GM12873 (cell line): Measurements from ENCODE around the gene OR2AE1.

Experiments used
- CTCF ChIP-seq: IDR thresholded peaks from 2 replicates; pipeline ENCODE4 v1.5.1; 2012; ENCODE audit warnings: low read depth, mild to moderate bottlenecking, moderate library complexity, low read length, control low read depth; ENCODE audit not compliant: insufficient read depth; ENCODE audit errors: missing control alignments

The OR2AE1 gene

GRCh38 chr7:99876933-99877332 is at the start of gene OR2AE1:
Gene OR2AE1 (minus strand): TSS chr7:99877033. CDS start chr7:99877033, 0 bp downstream.
- TF ChIP-seq CTCF: no peak

GRCh38 chr7:99926321-99926720 is 49.5 kb upstream of the OR2AE1 start:
- no peak for TF ChIP-seq CTCF

DNA sequence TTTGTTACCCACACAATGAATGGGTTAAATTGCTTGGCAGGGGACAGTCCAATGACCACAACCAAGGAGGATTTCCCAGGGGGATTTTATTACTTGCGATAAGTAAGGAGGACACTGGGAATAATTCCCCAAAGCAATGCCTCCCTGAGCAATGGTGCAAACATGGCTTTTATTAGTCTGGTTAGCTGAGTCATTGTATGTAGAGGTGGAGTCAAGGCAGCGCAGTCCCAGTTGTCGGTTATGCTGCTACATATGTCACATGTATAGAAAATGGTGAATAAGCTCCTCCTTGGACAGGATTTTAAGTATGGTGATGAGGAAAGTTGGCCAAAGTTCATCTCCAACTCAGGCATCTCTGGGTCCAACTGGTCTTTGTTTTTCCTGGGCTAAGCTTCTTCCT is 46.4 kb upstream of the OR2AE1 start:
- no peak for TF ChIP-seq CTCF

GRCh38 chr7:99920149-99920548 is 43.3 kb upstream of the OR2AE1 start:
- no peak for TF ChIP-seq CTCF

GRCh38 chr7:99919814-99920112 is 42.9 kb upstream of the OR2AE1 start:
- TF ChIP-seq CTCF: no peak

DNA sequence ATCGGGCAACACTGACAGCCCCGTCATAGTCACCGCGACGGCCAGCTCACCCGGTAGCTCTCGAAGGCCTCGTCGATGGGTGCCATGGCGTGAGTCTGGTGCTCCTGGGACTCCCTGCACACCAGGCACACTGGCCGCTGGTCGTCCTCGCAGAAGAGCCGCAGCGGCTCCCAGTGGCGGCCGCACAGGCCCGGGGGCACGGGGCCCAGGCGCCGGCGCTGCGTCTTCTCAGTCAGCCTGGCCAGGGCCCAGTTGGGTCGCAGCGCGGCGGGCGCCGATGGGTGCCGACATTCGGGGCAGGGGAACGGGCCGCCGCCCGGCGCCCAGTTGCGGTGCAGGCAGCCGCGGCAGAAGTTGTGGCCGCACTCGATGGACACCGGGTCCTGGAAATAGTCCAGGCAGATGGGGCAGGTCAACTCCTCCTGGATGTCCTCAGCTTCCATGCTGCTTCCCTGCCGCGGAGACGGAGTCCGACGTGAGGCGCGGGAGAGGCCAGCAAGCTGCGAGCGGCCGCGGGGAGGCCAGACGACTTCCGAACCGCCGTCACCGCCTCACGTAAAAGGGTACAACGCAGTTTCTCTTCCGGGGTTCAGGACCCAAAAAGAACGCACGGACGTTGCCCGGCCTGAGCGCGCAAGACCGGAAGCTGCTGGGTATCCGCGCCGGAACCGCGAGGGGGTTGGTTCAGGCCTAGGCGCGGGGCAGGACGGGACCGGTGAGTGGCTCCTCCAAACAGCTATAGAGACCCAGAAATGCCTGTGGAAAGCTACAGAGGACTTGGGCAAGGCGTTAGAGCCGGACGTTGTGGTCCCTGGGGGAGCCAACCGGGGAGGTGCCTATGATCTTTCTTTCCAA is 42.4 kb upstream of the OR2AE1 start, which contains the start of gene TRIM4:
TSS of gene TRIM4 (minus strand) at position 572 of the 855 bp plus-strand sequence. CDS start at position 443, 129 bp downstream.
- TF ChIP-seq CTCF: peak; percentile 24

DNA sequence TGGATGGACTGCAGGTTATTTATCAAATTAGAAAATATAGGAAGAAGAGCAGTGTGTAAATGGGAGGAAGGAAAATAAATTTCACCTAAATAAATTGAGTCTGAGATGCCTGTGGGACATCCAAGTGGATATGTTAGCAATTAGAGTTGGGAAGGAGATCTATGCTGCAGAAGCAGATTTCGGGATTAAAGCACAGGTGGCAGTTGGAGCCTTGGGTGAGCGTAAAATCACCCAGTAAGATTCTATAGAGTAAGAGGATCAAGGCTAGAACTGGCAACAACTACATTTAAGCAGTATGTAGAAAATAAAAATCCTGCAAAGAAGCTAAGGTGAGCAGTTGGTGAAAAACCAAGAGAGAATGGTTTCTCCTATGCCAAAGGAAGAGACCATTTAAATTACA is 34.1 kb upstream of the OR2AE1 start:
- no peak for TF ChIP-seq CTCF

- TF ChIP-seq CTCF: no peak
Measured at GRCh38 chr7:99901581-99901980, 24.7 kb upstream of the OR2AE1 start.
